ENCODE data around the gene GPR27.
A peak's percentile ranks its signal among the peaks of the same experiment; 100 is the strongest.

The GPR27 gene, protein sequence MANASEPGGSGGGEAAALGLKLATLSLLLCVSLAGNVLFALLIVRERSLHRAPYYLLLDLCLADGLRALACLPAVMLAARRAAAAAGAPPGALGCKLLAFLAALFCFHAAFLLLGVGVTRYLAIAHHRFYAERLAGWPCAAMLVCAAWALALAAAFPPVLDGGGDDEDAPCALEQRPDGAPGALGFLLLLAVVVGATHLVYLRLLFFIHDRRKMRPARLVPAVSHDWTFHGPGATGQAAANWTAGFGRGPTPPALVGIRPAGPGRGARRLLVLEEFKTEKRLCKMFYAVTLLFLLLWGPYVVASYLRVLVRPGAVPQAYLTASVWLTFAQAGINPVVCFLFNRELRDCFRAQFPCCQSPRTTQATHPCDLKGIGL

GRCh38 chr3:71753701-71754609 is at the start of gene GPR27:
TSS of gene GPR27 (plus strand) at chr3:71753855. CDS start at chr3:71754050, 195 bp downstream.
- no peak for TF ChIP-seq CTCF (conservative IDR thresholded peaks at IDR 0.05)
- H3K27ac ChIP-seq = peak within 1 kb of the TSS; percentile 70

DNA sequence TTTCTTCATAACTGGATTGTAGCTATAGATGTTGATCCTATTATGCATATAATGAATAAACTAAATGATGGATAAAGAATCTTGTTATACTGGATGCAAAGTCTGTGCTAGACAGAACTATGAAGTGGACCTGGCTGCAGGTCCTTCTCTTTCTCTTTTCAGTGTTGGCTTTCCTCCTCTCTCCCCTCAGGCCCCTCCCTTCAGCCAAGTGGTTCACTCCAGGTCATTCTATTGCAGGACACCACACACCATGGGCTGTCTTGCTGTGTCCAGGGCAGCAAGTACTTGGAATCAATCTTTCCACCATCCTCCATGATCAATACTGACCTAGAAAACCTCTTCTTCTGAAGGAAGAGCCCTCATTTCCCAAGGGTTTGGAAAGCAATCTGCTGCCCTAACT is 48.7 kb upstream of the GPR27 start:
- no peak overlapping the region for H3K27ac ChIP-seq
- TF ChIP-seq CTCF (conservative IDR thresholded peaks at IDR 0.05) = no peak

DNA sequence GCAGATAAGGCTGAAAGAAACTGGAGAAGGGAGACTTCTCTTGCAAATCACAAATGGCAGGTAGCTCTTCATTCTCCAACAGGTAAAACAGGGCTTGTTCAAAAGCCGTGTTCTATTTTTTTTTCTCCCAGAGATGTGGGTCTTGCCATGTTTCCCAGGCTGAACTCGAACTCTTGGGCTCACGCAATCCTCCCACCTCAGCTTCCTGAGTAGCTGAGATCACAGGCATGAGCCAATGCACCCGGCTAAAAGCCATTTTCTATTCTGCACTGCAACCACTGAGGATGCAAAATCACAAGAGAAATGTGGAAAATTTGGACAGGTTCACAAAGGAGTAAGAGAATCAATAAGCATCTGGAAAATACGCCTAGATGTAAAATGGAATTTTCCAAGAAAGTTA is 48.0 kb upstream of the GPR27 start:
- no peak overlapping the region for H3K27ac ChIP-seq
- TF ChIP-seq CTCF (conservative IDR thresholded peaks at IDR 0.05) = no peak

DNA sequence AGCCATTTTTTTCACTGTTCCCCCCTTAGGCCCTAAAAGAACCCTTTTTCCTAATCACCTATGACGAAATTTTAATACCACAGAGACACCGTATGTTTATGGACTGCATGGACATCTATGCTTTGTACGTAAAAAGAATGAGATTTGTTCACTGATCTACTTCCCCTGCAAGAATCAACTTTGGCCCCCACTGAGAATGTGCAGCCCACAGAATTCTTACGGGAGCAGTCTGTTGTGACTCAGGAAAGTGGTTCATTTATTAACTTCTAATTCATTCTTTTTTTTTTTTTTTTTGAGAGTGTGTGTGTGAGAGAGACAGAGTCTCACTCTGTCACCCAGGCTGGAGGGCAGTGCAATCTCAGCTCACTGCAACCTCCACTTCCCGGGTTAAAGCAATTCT is 46.1 kb upstream of the GPR27 start:
- no peak for TF ChIP-seq CTCF (conservative IDR thresholded peaks at IDR 0.05)
- no peak overlapping the region for H3K27ac ChIP-seq

- H3K27ac ChIP-seq = no peak overlapping the region
- TF ChIP-seq CTCF (conservative IDR thresholded peaks at IDR 0.05) = no peak
Observed at GRCh38 chr3:71708476-71709105, 45.1 kb upstream of the GPR27 start.

DNA sequence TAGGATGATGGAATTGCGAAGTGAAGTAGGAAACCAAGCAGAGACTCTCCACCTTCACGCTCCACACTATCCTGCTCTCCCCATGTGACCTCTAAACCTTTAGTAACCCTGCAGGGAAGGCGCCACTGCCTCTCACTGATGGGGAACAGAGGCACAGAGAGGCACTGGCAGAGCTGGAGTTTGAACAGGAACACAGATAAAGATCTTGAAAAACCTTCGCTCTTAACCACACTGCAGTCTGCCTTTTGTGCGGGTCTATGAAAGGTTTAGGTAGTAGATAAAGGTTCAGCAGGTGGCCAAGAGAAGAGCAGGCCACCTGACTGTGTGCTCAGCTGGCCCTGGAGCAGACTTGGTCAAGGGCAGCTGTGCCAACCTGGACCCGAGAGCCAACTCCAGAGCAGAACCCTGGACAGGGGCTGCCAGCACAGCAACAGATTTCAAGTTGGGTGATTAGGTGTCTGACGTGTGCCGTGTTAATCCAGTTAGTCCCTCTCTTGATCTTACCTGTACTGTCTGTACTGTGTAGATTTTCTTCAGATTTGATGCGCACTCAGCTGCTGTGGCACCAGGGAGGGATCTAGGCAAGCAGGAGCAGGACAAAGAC is 43.6 kb upstream of the GPR27 start:
- no peak overlapping the region for H3K27ac ChIP-seq
- TF ChIP-seq CTCF (conservative IDR thresholded peaks at IDR 0.05) = no peak
